OCI-M1 (cell line): ENCODE measurements around the gene TSPAN14.
A peak's percentile ranks its signal among the peaks of the same experiment; 100 is the strongest.

ENCODE experiments used
- DNase-seq: peaks from one replicate; lab custom pipeline; 2025; lab: John Stamatoyannopoulos, UW

Gene TSPAN14

GRCh38 chr10:80421707-80422536, 32.2 kb upstream of the TSPAN14 start:
- DNase-seq, result peak; percentile 71

- DNase-seq, result no peak
Observed at GRCh38 chr10:80425901-80426300, 28.2 kb upstream of the TSPAN14 start.

DNA sequence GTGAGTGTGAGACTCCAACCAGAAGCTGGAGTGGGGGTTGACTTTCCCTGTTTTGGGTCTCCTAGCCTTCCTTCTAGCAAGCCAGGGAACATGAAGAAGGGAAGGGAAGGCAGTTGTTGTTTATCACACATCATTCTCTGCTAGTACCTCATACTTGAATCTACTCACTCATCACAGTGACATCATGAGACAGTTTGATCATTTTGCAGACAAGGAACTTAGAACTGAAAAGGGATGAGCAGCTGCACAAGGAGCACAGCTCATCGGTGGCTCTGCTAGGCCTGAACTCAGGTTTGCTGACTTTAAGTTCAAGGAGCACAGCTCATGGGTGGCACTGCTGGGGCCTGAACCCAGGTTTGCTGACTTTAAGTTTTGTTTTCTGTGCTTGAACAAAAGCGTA, 26.6 kb upstream of the TSPAN14 start:
- DNase-seq, result no peak

DNA sequence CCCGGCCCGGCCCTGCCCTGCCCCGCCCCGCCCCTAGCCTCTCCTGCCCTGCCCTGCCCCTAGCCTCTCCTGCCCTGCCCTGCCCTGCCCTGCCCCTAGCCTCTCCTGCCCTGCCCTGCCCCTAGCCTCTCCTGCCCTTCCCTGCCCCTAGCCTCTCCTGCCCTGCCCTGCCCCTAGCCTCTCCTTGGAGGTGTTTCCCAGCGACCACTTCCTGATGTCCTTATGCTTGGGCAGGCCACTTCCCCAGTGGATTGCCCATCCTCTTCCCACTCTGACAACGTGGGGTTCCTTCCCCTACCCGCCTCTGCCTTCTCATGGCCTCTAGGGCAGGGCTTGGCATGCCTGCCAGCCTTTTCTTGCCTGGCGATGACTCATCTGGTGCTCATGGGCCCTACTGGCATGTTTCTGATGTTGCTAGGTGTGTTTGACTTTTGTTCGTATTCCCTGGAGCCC, 24.6 kb upstream of the TSPAN14 start:
- no peak for DNase-seq

GRCh38 chr10:80433134-80433533, 21.0 kb upstream of the TSPAN14 start:
- DNase-seq, result no peak

- DNase-seq, result no peak
Observed at GRCh38 chr10:80436446-80437098, 17.5 kb upstream of the TSPAN14 start.

DNA sequence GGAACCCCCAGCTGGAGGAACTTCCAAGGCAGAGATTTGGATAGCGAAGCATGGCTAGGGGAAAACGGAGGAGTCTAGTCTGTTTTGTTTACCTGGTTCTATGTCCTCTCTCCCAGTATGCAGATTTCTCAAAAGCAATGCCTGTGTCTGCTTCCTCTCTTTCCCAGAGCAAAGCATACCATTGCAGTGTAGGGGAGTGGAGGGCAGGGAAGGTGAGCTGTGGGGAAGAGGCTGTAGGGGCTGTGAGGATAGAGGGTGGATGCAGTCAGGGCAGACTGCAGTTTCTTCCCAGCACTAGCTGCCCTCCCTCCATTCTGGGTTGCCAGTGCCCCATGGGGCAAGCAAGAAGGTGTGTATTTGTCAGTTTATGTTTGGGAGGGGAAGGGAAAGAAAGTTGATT, 16.9 kb upstream of the TSPAN14 start:
- DNase-seq, result no peak

DNA sequence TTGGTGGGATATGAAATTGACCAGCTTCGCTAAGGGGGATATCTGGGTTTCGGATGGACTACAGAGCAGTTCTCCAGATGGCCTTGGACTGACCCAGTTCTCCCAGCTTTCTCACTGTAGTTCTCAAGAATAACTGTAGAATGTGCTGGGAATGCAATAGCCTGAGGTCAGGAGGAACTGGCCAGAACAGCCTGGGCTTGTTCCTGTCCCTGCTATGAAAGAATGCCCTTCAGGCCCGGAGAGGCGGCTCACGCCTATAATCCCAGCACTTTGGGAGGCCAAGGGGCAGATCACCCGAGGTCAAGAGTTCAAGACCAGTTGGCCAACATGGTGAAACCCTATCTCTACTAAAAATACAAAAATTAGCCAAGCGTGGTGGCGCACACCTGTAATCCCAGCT, 12.3 kb upstream of the TSPAN14 start:
- no peak for DNase-seq

GRCh38 chr10:80442879-80443278, 11.2 kb upstream of the TSPAN14 start:
- peak; percentile 55 for DNase-seq

- DNase-seq, result peak; percentile 91
Observed at GRCh38 chr10:80443531-80443974, 10.6 kb upstream of the TSPAN14 start.

GRCh38 chr10:80444124-80444523, 10.0 kb upstream of the TSPAN14 start:
- DNase-seq, result no peak

DNA sequence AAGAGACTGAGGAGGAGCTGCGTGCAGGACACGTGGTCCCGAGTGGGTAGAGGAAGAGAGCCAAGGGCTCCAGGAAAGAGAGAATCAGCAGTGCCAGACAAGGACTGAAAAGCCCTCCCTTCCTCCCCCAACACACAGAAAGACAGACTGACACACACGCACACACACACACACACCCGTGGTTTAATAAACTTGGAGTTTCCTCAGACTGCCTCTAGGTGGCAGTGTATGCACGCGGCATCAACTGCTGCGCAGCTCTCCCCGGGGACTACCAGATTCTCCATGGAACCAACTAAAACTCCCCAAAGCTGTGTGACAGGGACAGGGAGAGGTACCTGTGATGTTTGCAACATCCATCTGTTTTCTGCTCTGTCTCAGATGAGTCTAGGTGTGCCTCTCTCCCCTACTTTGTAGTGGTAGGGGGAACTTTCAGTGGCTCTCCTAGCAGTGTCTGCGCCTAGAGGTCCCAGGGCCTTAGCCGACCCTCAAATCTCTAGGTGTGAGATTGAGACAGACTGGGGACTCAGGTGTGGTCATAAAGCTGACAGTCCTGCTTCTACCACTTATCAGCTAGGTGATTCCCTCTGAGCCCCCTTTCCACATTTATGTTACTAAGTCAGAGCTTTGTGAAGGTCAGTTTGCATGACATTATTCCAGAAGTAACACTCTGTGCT, 9.3 kb upstream of the TSPAN14 start:
- peak; percentile 88 for DNase-seq

DNA sequence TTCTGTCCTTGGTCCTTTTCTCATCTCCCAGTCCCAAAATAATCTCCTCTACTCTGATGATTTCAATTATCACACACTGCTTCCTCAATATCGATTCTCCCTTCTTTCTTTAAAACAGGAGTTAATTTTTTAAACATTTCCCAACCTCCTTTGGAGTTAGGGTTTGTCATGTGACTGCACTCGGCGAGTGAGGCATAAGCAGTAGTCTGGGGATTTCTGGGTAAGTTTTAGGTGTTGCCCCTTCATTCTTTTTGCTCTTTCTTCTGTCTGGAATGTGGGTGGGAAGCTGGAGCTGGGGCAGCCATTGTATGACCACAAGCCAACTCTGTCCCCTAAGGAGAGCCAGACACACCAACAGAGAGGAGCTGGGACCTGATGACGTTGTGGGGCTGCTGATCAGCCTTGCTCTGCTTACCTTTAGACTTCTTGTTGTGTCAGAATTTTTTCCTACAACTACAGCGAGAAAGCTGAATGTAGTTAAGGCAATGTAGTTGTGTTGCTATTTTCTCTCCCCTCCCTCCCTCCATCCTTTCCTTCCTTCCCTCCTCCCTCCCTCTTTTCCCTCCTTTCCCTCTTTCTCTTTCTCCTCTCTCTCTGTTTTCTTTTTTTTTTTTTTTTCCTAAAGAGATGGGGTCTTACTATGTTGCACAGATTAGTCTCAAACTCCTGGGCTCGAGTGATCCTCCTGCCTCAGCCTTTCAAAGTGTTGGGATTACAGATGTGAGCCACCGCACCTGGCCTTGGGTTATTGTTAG, 6.5 kb upstream of the TSPAN14 start:
- no peak for DNase-seq

- no peak for DNase-seq
Observed at GRCh38 chr10:80448209-80448942, 5.7 kb upstream of the TSPAN14 start.

GRCh38 chr10:80449520-80449919, 4.6 kb upstream of the TSPAN14 start:
- DNase-seq, result no peak

GRCh38 chr10:80451132-80451531, 3.0 kb upstream of the TSPAN14 start:
- DNase-seq, result no peak

DNA sequence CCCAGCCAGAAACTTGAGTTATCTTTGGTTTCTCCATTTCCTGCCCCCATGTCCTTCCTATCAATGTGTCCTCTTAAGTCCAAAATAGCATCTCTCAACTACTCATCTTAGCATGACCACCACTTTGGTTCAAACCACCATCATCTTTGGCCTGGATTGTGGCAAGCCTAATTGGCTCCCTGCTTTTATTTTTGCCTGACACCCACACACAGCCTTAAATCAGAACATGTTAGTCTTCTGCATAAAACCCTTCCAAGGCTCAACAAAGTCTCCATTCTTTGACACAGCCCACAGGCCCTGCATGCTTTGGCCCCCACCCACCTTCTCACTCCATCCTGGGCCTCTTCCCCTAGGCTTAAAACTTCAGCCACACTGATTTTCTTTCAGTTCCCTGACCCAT, 2.0 kb upstream of the TSPAN14 start:
- DNase-seq, result no peak

DNA sequence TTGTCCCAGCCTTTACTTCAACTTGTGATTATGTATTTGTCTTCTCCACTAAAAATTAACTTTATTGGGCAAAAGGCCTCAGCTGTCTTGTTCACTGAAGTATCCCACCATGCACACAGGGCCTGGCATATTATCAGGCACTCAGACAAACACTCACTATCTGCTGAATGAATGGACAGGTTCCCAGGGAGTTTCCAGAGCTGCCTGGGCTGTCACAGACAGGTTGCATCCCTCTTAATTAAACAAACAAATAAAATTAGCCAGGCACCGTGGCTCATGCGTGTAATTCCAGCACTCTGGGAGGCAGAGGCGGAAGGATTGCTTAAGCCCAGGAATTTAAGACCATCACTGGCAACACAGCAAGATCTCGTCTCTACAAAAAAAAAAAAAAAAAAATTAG, 1.5 kb upstream of the TSPAN14 start:
- no peak for DNase-seq

- no peak for DNase-seq
Observed at GRCh38 chr10:80453056-80453841, 861 bp upstream of the TSPAN14 start.
